ENCODE results near the gene ADH7. TPM values are rescaled to one million over a fixed set of nuclear protein-coding genes. Genes with fewer than 3 reads are reported as not detected.

ADH7 gene
- total RNA-seq, 3 donors from 2014 or later (not counting 1 experiment from before 2014, with no cell fraction given): not detected

- no peak for ATAC-seq
- intact Hi-C loops (cut with micrococcal nuclease): no loop called here
These were observed 36.2 kb upstream of the ADH7 start for GRCh38 chr4:99471349-99471748.

GRCh38 chr4:99468889-99469288, 33.7 kb upstream of the ADH7 start:
- peaks cover 2% of the 10 kb centered on the region for H3K27me3 ChIP-seq (ENCODE audit: control insufficient read depth, insufficient read depth, low read length)
- Mint-ChIP-seq H3K4me1 (no peaks in the 10 kb centered on the region), H3K27ac (no peak overlapping the region), H3K36me3 (no peaks in the 10 kb centered on the region), H3K4me3 (no peak overlapping the region), H3K27me3 (ENCODE audit: low read depth in 2 of 2) (peaks cover 20 to 40% of the 10 kb centered on the region in 2 donors), H3K9me3 (no peaks in the 10 kb centered on the region)
- no peak for TF ChIP-seq CTCF (IDR thresholded peaks at IDR 0.05)
- ATAC-seq (no peak), DNase-seq (no peak)
- no peaks in the 10 kb centered on the region for H3K4me1 ChIP-seq (ENCODE audit: control insufficient read depth, insufficient read depth, low read length)
- H3K36me3 ChIP-seq (ENCODE audit: control insufficient read depth, insufficient read depth, low read length): no peaks in the 10 kb centered on the region
- H3K27ac ChIP-seq (ENCODE audit: low read length): no peak overlapping the region
- 78% methylated on average over 1 of the region's 1 CpG for WGBS (ENCODE audit: insufficient coverage)
- H3K9me3 ChIP-seq (ENCODE audit: control insufficient read depth, insufficient read depth, low read length): no peaks in the 10 kb centered on the region
- H3K4me3 ChIP-seq (ENCODE audit: low read length): no peak overlapping the region
- intact Hi-C loops (cut with micrococcal nuclease): no loop called here

More at GRCh38 chr4:99471349-99471748, 36.2 kb upstream of the ADH7 start:
- H3K4me3 ChIP-seq (ENCODE audit: low read length): no peak overlapping the region
- no peak overlapping the region for H3K4me3 Mint-ChIP-seq
- H3K4me1 Mint-ChIP-seq: no peaks in the 10 kb centered on the region
- H3K27ac ChIP-seq (ENCODE audit: low read length): no peak overlapping the region
- no peak for DNase-seq
- H3K9me3 ChIP-seq (ENCODE audit: control insufficient read depth, insufficient read depth, low read length): no peaks in the 10 kb centered on the region
- H3K4me1 ChIP-seq (ENCODE audit: control insufficient read depth, insufficient read depth, low read length): no peaks in the 10 kb centered on the region
- no peaks in the 10 kb centered on the region for H3K9me3 Mint-ChIP-seq
- H3K27me3 ChIP-seq (ENCODE audit: control insufficient read depth, insufficient read depth, low read length): no peaks in the 10 kb centered on the region
- no peaks in the 10 kb centered on the region for H3K36me3 ChIP-seq (ENCODE audit: control insufficient read depth, insufficient read depth, low read length)
- H3K27ac Mint-ChIP-seq: no peak overlapping the region
- peaks cover 13 to 28% of the 10 kb centered on the region in 2 donors for H3K27me3 Mint-ChIP-seq (ENCODE audit: low read depth in 2 of 2)
- no peaks in the 10 kb centered on the region for H3K36me3 Mint-ChIP-seq
- TF ChIP-seq CTCF (IDR thresholded peaks at IDR 0.05): no peak

- no peak for ATAC-seq
These were observed 32.7 kb upstream of the ADH7 start for GRCh38 chr4:99467887-99468286.

More at GRCh38 chr4:99467887-99468286, 32.7 kb upstream of the ADH7 start:
- Histone ChIP-seq H3K27me3 (ENCODE audit: control insufficient read depth, insufficient read depth, low read length) (peaks cover 2% of the 10 kb centered on the region), H3K27ac (ENCODE audit: low read length) (no peak overlapping the region), H3K4me3 (ENCODE audit: low read length) (no peak overlapping the region), H3K36me3 (ENCODE audit: control insufficient read depth, insufficient read depth, low read length) (no peaks in the 10 kb centered on the region), H3K4me1 (ENCODE audit: control insufficient read depth, insufficient read depth, low read length) (no peaks in the 10 kb centered on the region), H3K9me3 (ENCODE audit: control insufficient read depth, insufficient read depth, low read length) (no peaks in the 10 kb centered on the region)
- H3K4me1 Mint-ChIP-seq: no peaks in the 10 kb centered on the region
- intact Hi-C loops (cut with micrococcal nuclease): no loop called here
- TF ChIP-seq CTCF (IDR thresholded peaks at IDR 0.05): no peak
- no peaks in the 10 kb centered on the region for H3K9me3 Mint-ChIP-seq
- no peak overlapping the region for H3K27ac Mint-ChIP-seq
- H3K36me3 Mint-ChIP-seq: no peaks in the 10 kb centered on the region
- H3K4me3 Mint-ChIP-seq: no peak overlapping the region
- no peak for DNase-seq
- H3K27me3 Mint-ChIP-seq (ENCODE audit: low read depth in 2 of 2): peaks cover 17 to 43% of the 10 kb centered on the region in 2 donors
- WGBS (ENCODE audit: insufficient coverage): 80% methylated on average over 1 of the region's 2 CpGs
